HG03520 (cell line): Measurements from ENCODE around the gene BZW1.

Experiments used
- ATAC-seq: cut with Tn5 transposase; IDR thresholded peaks from one replicate; pipeline ENCODE4 v1.9.1; 2021; ENCODE audit warnings: mild to moderate bottlenecking, moderate library complexity; ENCODE audit not compliant: unreplicated experiment

Gene BZW1

GRCh38 chr2:200811333-200812121 is at the start of gene BZW1:
BZW1 (plus strand) TSS chr2:200811910; CDS start chr2:200813218, 1,308 bp downstream.
- peak; percentile 65 for ATAC-seq

GRCh38 chr2:200762127-200762526 is 49.6 kb upstream of the BZW1 start:
- ATAC-seq: no peak

DNA sequence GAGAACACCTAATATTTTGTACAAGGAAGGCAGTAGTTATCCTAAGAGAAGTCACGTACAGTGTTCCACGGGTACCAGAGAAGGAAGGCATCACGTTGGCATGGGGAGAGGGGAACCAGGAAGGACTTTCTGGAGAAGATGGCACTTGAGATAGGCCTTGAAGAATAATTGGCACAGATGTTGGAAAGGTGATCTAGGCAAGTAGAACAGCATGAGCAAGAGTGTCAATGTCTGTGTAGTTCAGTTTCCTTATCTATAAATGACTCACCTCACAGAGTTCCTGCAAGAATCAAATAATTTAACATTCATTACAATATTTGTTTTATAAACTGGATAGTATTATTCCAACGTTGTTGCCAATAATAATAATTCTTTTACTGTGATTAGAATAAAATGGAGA is 48.3 kb upstream of the BZW1 start:
- no peak for ATAC-seq

- ATAC-seq: no peak
Measured at GRCh38 chr2:200765139-200765951, 46.4 kb upstream of the BZW1 start.

DNA sequence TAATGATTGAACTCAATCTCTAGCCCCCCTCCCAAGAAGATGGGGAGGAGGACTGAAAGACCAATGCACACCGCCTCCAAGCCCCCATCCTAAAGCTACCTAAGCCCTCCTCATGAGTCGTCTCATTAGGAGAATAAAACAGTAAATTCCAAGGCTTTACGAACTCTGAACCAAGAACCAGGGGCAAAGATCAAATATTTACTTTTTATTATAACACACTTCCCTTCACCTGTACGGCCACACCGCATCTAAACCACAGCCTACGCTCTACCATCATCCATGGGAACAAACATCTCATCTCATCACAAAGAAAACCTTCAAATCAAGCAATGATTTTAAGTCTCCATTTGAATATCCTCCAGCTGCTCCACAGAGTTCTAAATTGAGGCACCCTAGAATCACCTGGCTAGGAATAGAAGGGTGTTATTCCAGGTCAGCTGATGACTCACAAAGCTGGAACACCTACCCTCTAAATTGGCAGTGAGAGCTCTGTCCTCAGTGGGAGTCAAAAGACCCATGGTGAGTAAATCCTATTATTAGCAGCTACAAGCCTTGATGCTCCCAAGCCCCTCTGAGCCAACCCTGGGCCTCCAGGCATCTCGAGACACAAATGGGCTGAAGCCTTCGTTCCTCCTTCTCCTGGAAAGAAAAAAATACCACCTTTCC is 45.6 kb upstream of the BZW1 start:
- no peak for ATAC-seq

- no peak for ATAC-seq
Measured at GRCh38 chr2:200767111-200767885, 44.4 kb upstream of the BZW1 start.

DNA sequence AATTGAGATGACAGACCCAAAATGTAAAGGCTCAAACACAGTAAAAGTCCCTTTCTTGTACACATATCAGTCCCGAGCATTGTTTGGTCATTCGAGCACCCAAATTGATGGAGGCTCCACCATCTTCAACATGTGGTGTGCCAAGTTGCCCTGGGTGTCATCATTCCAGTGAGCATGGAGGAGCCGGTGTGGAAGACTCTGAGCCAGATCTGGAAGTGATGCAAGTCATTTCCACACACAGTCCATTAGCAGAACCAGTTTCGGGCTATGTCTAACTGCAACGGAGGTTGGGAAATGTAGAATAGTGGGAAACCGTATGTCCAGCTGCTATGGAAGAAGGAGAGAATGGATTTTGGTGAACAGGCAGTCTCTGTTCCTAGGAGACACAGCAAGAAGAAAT is 40.9 kb upstream of the BZW1 start:
- ATAC-seq: no peak

- ATAC-seq: no peak
Measured at GRCh38 chr2:200772620-200773019, 39.1 kb upstream of the BZW1 start.

- no peak for ATAC-seq
Measured at GRCh38 chr2:200773083-200773482, 38.6 kb upstream of the BZW1 start.

DNA sequence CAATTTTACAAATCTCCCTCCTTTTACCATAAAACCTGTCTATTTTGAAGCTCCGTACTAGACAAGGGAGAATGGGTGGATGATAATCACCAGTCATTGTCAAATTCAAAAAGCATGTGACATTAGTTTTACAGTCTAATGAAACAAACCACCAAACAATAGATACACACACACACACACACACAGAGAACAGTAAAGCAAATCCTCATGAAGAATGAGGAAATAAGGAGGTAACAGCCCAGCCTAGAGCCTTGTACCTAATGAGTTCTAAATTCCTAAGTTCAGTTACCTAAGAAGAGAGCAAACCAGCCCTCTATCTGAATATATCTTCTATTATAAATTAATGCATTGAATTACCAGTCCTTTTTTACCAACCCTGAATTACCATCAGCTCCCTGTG is 36.8 kb upstream of the BZW1 start:
- no peak for ATAC-seq

DNA sequence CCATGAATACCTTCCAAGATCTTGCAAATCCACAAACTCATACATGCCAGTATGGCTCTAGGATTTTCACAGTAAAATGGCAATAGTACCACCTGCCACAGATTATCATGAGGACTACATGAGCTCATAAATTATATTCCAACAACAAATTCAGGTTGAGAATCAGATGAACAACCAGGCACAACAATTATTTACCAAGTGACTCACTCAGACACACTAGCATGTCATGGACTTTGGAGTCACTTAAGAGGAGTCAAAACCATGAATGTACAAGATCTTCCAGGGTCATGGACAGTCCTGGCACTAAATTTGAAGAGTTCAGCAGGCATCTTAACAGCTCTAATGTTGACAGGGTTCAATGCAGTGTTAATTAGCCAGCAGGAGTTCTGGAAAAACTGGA is 34.4 kb upstream of the BZW1 start:
- no peak for ATAC-seq

GRCh38 chr2:200778038-200778437 is 33.7 kb upstream of the BZW1 start:
- no peak for ATAC-seq

- no peak for ATAC-seq
Measured at GRCh38 chr2:200779214-200779613, 32.5 kb upstream of the BZW1 start.

- no peak for ATAC-seq
Measured at GRCh38 chr2:200781616-200782015, 30.1 kb upstream of the BZW1 start.

- ATAC-seq: no peak
Measured at GRCh38 chr2:200782251-200782650, 29.5 kb upstream of the BZW1 start.

- no peak for ATAC-seq
Measured at GRCh38 chr2:200784215-200784614, 27.5 kb upstream of the BZW1 start.

- ATAC-seq: no peak
Measured at GRCh38 chr2:200786423-200786822, 25.3 kb upstream of the BZW1 start.

DNA sequence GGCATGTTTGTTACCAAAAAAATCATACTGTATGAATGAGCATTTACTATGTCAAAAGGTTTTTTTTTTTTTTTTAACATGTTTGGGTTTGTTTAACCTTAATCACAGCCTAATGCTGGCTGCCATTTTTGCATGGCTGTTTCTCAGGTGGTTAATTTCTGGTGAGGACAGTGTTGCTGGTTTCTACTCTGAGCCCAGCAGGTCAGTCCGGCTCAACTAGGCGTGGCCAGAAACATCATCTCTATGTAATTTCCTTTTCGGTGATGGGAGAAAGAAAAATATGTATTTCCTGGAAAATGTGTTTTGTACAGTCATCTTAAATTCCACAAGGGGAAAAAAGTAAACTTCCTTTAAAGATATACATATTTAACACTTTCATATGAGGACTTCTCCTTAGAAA is 24.9 kb upstream of the BZW1 start:
- no peak for ATAC-seq

GRCh38 chr2:200787351-200788120 is 24.2 kb upstream of the BZW1 start:
- ATAC-seq: no peak

- ATAC-seq: no peak
Measured at GRCh38 chr2:200788121-200788718, 23.5 kb upstream of the BZW1 start.
